HL-60/S4 treated with phorbol 12-myristate 13-acetate at 8.2 ng/mL for 4 days and 3 days (cell line): ENCODE measurements around the gene LHFPL6.

ENCODE experiments used
- in situ Hi-C: fragments of 300-500 bp; cut with MboI; formaldehyde crosslinking; loops from 2 replicates; pipeline ENCODE4 v1.15.0; 2022; ENCODE audit warnings: low sequenced_read_pairs

The LHFPL6 gene

GRCh38 chr13:39521701-39522100 is 81.3 kb downstream of the LHFPL6 start:
- in situ Hi-C loops: no loop called here

- in situ Hi-C loops: no loop called here
Observed at GRCh38 chr13:39516096-39516495, 86.9 kb downstream of the LHFPL6 start.

GRCh38 chr13:39515224-39515714 is 87.7 kb downstream of the LHFPL6 start:
- in situ Hi-C loops: no loop called here

GRCh38 chr13:39512687-39513086 is 90.3 kb downstream of the LHFPL6 start:
- in situ Hi-C loops: no loop called here

- in situ Hi-C loops: no loop called here
Observed at GRCh38 chr13:39510316-39510695, 92.7 kb downstream of the LHFPL6 start.

GRCh38 chr13:39509616-39510315 is 93.2 kb downstream of the LHFPL6 start:
- in situ Hi-C loops: no loop called here

GRCh38 chr13:39506559-39507390 is 96.2 kb downstream of the LHFPL6 start:
- in situ Hi-C loops: no loop called here

GRCh38 chr13:39505151-39505550 is 97.8 kb downstream of the LHFPL6 start:
- in situ Hi-C loops: no loop called here

GRCh38 chr13:39503048-39503447 is 99.9 kb downstream of the LHFPL6 start:
- in situ Hi-C loops: no loop called here

- in situ Hi-C loops: no loop called here
Observed at GRCh38 chr13:39501702-39502324, 101.2 kb downstream of the LHFPL6 start.

- in situ Hi-C loops: no loop called here
Observed at GRCh38 chr13:39499604-39500003, 103.4 kb downstream of the LHFPL6 start.

- in situ Hi-C loops: no loop called here
Observed at GRCh38 chr13:39498471-39499114, 104.4 kb downstream of the LHFPL6 start.

- in situ Hi-C loops: no loop called here
Observed at GRCh38 chr13:39496506-39496905, 106.5 kb downstream of the LHFPL6 start.

GRCh38 chr13:39494633-39495032 is 108.4 kb downstream of the LHFPL6 start:
- in situ Hi-C loops: no loop called here

- in situ Hi-C loops: no loop called here
Observed at GRCh38 chr13:39494006-39494405, 109.0 kb downstream of the LHFPL6 start.

GRCh38 chr13:39490136-39490535 is 112.9 kb downstream of the LHFPL6 start:
- in situ Hi-C loops: no loop called here

- in situ Hi-C loops: no loop called here
Observed at GRCh38 chr13:39486758-39487157, 116.2 kb downstream of the LHFPL6 start.

GRCh38 chr13:39485314-39485700 is 117.7 kb downstream of the LHFPL6 start:
- in situ Hi-C loops: no loop called here

GRCh38 chr13:39484506-39485313 is 118.3 kb downstream of the LHFPL6 start:
- in situ Hi-C loops: no loop called here

- in situ Hi-C loops: no loop called here
Observed at GRCh38 chr13:39483326-39483725, 119.7 kb downstream of the LHFPL6 start.
